ENCODE data around the gene PDE7B. TPM values are rescaled to one million over a fixed set of nuclear protein-coding genes. Genes with fewer than 3 reads are reported as not detected.

PDE7B gene
- total and polyA plus RNA-seq, 8 donors: 1.3 to 4.7 (median 3.6) TPM

DNA sequence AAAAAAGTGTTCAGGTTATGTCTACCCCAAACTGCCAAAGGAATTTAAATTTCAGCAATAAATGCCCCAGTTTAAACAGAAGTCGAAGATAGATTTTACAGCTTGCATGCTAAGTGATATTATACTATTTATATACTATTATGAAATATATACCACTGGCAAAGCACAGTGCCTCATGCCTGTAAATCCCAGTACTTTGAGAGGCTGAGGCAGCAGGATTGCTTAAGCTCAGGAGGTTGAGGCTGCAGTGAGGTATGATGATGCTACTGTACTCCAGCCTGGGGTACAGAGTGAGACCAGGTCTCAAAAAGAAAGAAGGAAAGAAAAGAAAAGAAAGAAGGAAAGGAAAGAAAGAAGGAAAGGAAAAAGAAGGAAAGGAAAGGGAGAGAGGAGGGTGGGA is 296.6 kb downstream of the PDE7B start:
- H3K9me3 ChIP-seq: no peaks in the 10 kb centered on the region
- H3K4me1 ChIP-seq: no peaks in the 10 kb centered on the region
- intact Hi-C loops (cut with DNase I): no loop called here
- ATAC-seq (no peak), DNase-seq (no peak)
- no peak overlapping the region for H3K27ac ChIP-seq
- H3K4me3 ChIP-seq: no peak overlapping the region
- H3K27me3 ChIP-seq: no peaks in the 10 kb centered on the region
- no peaks in the 10 kb centered on the region for H3K36me3 ChIP-seq
- TF ChIP-seq, protein P1, sequence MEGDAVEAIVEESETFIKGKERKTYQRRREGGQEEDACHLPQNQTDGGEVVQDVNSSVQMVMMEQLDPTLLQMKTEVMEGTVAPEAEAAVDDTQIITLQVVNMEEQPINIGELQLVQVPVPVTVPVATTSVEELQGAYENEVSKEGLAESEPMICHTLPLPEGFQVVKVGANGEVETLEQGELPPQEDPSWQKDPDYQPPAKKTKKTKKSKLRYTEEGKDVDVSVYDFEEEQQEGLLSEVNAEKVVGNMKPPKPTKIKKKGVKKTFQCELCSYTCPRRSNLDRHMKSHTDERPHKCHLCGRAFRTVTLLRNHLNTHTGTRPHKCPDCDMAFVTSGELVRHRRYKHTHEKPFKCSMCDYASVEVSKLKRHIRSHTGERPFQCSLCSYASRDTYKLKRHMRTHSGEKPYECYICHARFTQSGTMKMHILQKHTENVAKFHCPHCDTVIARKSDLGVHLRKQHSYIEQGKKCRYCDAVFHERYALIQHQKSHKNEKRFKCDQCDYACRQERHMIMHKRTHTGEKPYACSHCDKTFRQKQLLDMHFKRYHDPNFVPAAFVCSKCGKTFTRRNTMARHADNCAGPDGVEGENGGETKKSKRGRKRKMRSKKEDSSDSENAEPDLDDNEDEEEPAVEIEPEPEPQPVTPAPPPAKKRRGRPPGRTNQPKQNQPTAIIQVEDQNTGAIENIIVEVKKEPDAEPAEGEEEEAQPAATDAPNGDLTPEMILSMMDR (IDR thresholded peaks at IDR 0.05): no peak

GRCh38 chr6:136148523-136148922 is 297.0 kb downstream of the PDE7B start:
- DNase-seq (no peak), ATAC-seq (no peak)
- TF ChIP-seq, protein P1 (IDR thresholded peaks at IDR 0.05): no peak
- Histone ChIP-seq H3K36me3 (no peaks in the 10 kb centered on the region), H3K27ac (no peak overlapping the region), H3K4me3 (no peak overlapping the region), H3K9me3 (no peaks in the 10 kb centered on the region), H3K27me3 (no peaks in the 10 kb centered on the region), H3K4me1 (no peaks in the 10 kb centered on the region)
- intact Hi-C loops (cut with DNase I): no loop called here

DNA sequence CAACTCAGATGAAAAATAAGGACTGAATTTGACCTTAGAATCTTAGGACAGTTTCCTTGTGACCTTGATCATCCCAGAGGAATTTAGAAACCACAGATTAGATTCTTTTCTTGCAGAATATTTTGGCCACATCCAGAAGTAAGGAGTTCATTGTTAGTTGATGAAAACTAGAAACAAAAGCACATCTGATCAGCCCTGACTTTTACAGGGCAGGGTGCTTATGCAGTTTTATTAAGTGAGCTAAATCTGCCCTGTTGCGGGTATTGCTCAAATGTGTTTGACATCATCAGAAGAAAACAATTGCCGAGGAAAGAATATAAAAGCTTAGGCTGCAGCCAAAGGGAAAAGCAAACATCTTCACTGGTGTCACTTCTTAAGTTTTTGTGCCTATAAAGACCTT is 297.8 kb downstream of the PDE7B start:
- TF ChIP-seq, protein P1 (IDR thresholded peaks at IDR 0.05): no peak
- Histone ChIP-seq H3K9me3 (no peaks in the 10 kb centered on the region), H3K27ac (no peak overlapping the region), H3K36me3 (no peaks in the 10 kb centered on the region), H3K4me3 (no peak overlapping the region), H3K4me1 (peaks cover 0 to under 1% of the 10 kb centered on the region in 2 donors), H3K27me3 (no peaks in the 10 kb centered on the region)
- DNase-seq: no peak
- intact Hi-C loops (cut with DNase I): no loop called here
- no peak for ATAC-seq

DNA sequence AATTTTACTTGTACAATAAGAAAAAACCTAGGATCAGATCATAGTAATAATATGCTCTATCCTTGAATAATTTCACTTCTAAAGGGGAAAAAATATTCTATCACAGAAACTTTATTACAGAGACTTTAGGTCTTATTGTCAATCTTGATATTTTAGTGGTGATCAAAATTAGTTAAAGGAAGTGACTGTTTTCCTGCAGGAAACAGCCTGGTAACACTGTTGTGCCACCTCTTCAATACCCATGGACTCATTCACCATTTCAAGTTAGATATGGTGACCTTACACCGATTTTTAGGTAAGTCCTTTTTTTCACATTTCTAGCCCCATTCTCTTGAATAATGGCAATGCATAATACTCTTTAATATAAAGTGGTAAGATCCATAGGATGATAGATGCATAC is 299.5 kb downstream of the PDE7B start:
- Histone ChIP-seq H3K27me3 (no peaks in the 10 kb centered on the region), H3K9me3 (no peaks in the 10 kb centered on the region), H3K4me3 (no peak overlapping the region), H3K4me1 (peaks cover 0 to 6% of the 10 kb centered on the region in 2 donors), H3K27ac (no peak overlapping the region), H3K36me3 (no peaks in the 10 kb centered on the region)
- TF ChIP-seq, protein P1 (IDR thresholded peaks at IDR 0.05): no peak
- ATAC-seq (no peak), DNase-seq (no peak)
- intact Hi-C loops (cut with DNase I): no loop called here

- H3K27me3 ChIP-seq: no peaks in the 10 kb centered on the region
- no peak overlapping the region for H3K27ac ChIP-seq
- ATAC-seq (no peak), DNase-seq (no peak)
- H3K9me3 ChIP-seq: no peaks in the 10 kb centered on the region
- TF ChIP-seq, protein P1 (IDR thresholded peaks at IDR 0.05): no peak
- no peaks in the 10 kb centered on the region for H3K36me3 ChIP-seq
- H3K4me1 ChIP-seq: peaks cover 0 to 6% of the 10 kb centered on the region in 2 donors
- intact Hi-C loops (cut with DNase I): no loop called here
- H3K4me3 ChIP-seq: no peak overlapping the region
Observed at GRCh38 chr6:136153707-136154375, 302.3 kb downstream of the PDE7B start.
